DND-41 (cell line): ENCODE results near the gene TYRO3.

Experiments used
- CTCF ChIP-seq: IDR thresholded peaks from 2 replicates; pipeline ENCODE4 v1.5.1; 2012; ENCODE audit warnings: borderline replicate concordance, low read length, moderate library complexity, mild to moderate bottlenecking; ENCODE audit not compliant: poor library complexity, severe bottlenecking; ENCODE audit errors: extremely low read depth
- EZH2 ChIP-seq: IDR thresholded peaks from 3 replicates; pipeline ENCODE4 v1.6.1; 2012; ENCODE audit warnings: borderline replicate concordance, low read depth, mild to moderate bottlenecking, moderate library complexity, low read length, inconsistent platforms; ENCODE audit not compliant: severe bottlenecking

- TF ChIP-seq CTCF: no peak
- no peak for TF ChIP-seq EZH2
These were observed at the start of gene TYRO3 for GRCh38 chr15:41558400-41559238.
